ENCODE measurements around the gene CCNJL. TPM values are rescaled to one million over a fixed set of nuclear protein-coding genes. Genes with fewer than 3 reads are reported as not detected.

The CCNJL gene
- total and polyA plus RNA-seq, 8 donors = 8.6 to 19.6 (median 10.6) TPM

- Histone ChIP-seq H3K27me3 (no peaks in the 10 kb centered on the region), H3K4me1 (no peaks in the 10 kb centered on the region), H3K4me3 (no peak overlapping the region), H3K36me3 (no peaks in the 10 kb centered on the region), H3K9me3 (no peaks in the 10 kb centered on the region), H3K27ac (no peak overlapping the region)
- intact Hi-C loops (cut with DNase I) = no loop called here
- DNase-seq (no peak), ATAC-seq (peak; percentile 25)
- no peak for TF ChIP-seq CTCF (IDR thresholded peaks at IDR 0.05)
Observed at GRCh38 chr5:160209917-160210316, 102.4 kb downstream of the CCNJL start.

GRCh38 chr5:160207061-160207460 is 105.3 kb downstream of the CCNJL start:
- Histone ChIP-seq H3K9me3 (no peaks in the 10 kb centered on the region), H3K27me3 (no peaks in the 10 kb centered on the region), H3K4me1 (no peaks in the 10 kb centered on the region), H3K27ac (no peak overlapping the region), H3K36me3 (no peaks in the 10 kb centered on the region), H3K4me3 (no peak overlapping the region)
- no peak for ATAC-seq
- no peak for DNase-seq
- intact Hi-C loops (cut with DNase I) = no loop called here
- TF ChIP-seq CTCF (IDR thresholded peaks at IDR 0.05) = no peak

Other genes with a start within 250 kb of the CCNJL start
- gene PWWP2A, start 193.1 kb downstream of the CCNJL start, total RNA-seq = 10 to 100 TPM; 24.6 to 25.2 TPM
- 10 to 100 TPM; 33.8 to 37.2 (median 35.5) TPM for gene PWWP2A, start 193.1 kb downstream of the CCNJL start, polyA plus RNA-seq (ENCODE audit: insufficient read length in 6 of 6)
- 1 to 10 TPM in 1 of 2 donors, not detected in 1; 1.2 TPM for gene FABP6, start 83.1 kb downstream of the CCNJL start, total RNA-seq
- 1 to 10 TPM; 1.1 to 7.3 (median 3.6) TPM for gene FABP6, start 83.1 kb downstream of the CCNJL start, polyA plus RNA-seq (ENCODE audit: insufficient read length in 6 of 6)
- gene C1QTNF2, start 58.1 kb upstream of the CCNJL start, total RNA-seq = 1 to 10 TPM; 2.3 to 2.9 TPM
- gene C1QTNF2, start 58.1 kb upstream of the CCNJL start, polyA plus RNA-seq (ENCODE audit: insufficient read length in 6 of 6) = 1 to 10 TPM; 2.8 to 5.3 (median 3.3) TPM
- 1 to 10 TPM; 3.6 to 5.1 TPM for gene FAM200C, start 87.5 kb upstream of the CCNJL start, total RNA-seq
- 10 to 100 TPM; 13.7 to 19.2 (median 15.8) TPM for gene FAM200C, start 87.5 kb upstream of the CCNJL start, polyA plus RNA-seq (ENCODE audit: insufficient read length in 6 of 6)
- 10 to 100 TPM; 36.1 to 40.8 TPM for gene SLU7, start 106.5 kb upstream of the CCNJL start, total RNA-seq
- gene SLU7, start 106.5 kb upstream of the CCNJL start, polyA plus RNA-seq (ENCODE audit: insufficient read length in 6 of 6) = 10 to 100 TPM; 48.0 to 74.1 (median 61.6) TPM
- 10 to 100 TPM; 10.2 to 27.7 TPM for gene PTTG1, start 109.3 kb upstream of the CCNJL start, total RNA-seq
- gene PTTG1, start 109.3 kb upstream of the CCNJL start, polyA plus RNA-seq (ENCODE audit: insufficient read length in 6 of 6) = 100 to 1,000 TPM in 1 of 6 donors, 10 to 100 TPM in 5; 47.1 to 107 (median 64.8) TPM

Data from left lung (tissue), 10 donors.